ENCODE measurements around the gene LRPPRC.
"Not testable (repeated sequence)": the region's sequence is repeated elsewhere in the genome, so short reads cannot be mapped to it uniquely, and the experiment has no call there.

Gene LRPPRC

GRCh38 chr2:43977677-43978375, 18.0 kb downstream of the LRPPRC start:
- DNase-seq, result no peak

- no peak for DNase-seq
Observed at GRCh38 chr2:43960921-43961320, 34.9 kb downstream of the LRPPRC start.

- DNase-seq, result no peak
Observed at GRCh38 chr2:43958397-43959275, 37.2 kb downstream of the LRPPRC start.

- DNase-seq, result no peak
Observed at GRCh38 chr2:43950383-43951008, 45.3 kb downstream of the LRPPRC start.

- no peak for DNase-seq
Observed at GRCh38 chr2:43948370-43948769, 47.4 kb downstream of the LRPPRC start.

- no peak for DNase-seq
Observed at GRCh38 chr2:43946685-43947084, 49.1 kb downstream of the LRPPRC start.

GRCh38 chr2:43945439-43945838, 50.4 kb downstream of the LRPPRC start:
- DNase-seq, result no peak

GRCh38 chr2:43944915-43945314, 50.9 kb downstream of the LRPPRC start:
- no peak for DNase-seq

GRCh38 chr2:43943809-43944452, 51.9 kb downstream of the LRPPRC start:
- no peak for DNase-seq

- no peak for DNase-seq
Observed at GRCh38 chr2:43943323-43943722, 52.5 kb downstream of the LRPPRC start.

- DNase-seq, result no peak
Observed at GRCh38 chr2:43942881-43943280, 52.9 kb downstream of the LRPPRC start.

- DNase-seq, result no peak
Observed at GRCh38 chr2:43941966-43942365, 53.8 kb downstream of the LRPPRC start.

GRCh38 chr2:43941359-43941758, 54.4 kb downstream of the LRPPRC start:
- no peak for DNase-seq

GRCh38 chr2:43939695-43940256, 56.0 kb downstream of the LRPPRC start:
- DNase-seq, result no peak

- DNase-seq, result no peak
Observed at GRCh38 chr2:43937269-43937820, 58.4 kb downstream of the LRPPRC start.

GRCh38 chr2:43934567-43934966, 61.2 kb downstream of the LRPPRC start:
- DNase-seq, result no peak

GRCh38 chr2:43931293-43931692, 64.5 kb downstream of the LRPPRC start:
- no peak for DNase-seq

- no peak for DNase-seq
Observed at GRCh38 chr2:43927442-43927841, 68.3 kb downstream of the LRPPRC start.

- no peak for DNase-seq
Observed at GRCh38 chr2:43925431-43925830, 70.4 kb downstream of the LRPPRC start.

- DNase-seq, result no peak
Observed at GRCh38 chr2:43924463-43924862, 71.3 kb downstream of the LRPPRC start.

- not testable (repeated sequence) for DNase-seq
Observed at GRCh38 chr2:43911136-43911790, 84.5 kb downstream of the LRPPRC start.
